GM03348 (cell line): ENCODE results near the gene TFCP2L1.
"Not testable (repeated sequence)": the region's sequence is repeated elsewhere in the genome, so short reads cannot be mapped to it uniquely, and the experiment has no call there.

Source experiments
- DNase-seq: peaks from one replicate; pipeline ENCODE4 v3.0.0; 2012; ENCODE audit warnings: low spot score

TFCP2L1 gene, protein sequence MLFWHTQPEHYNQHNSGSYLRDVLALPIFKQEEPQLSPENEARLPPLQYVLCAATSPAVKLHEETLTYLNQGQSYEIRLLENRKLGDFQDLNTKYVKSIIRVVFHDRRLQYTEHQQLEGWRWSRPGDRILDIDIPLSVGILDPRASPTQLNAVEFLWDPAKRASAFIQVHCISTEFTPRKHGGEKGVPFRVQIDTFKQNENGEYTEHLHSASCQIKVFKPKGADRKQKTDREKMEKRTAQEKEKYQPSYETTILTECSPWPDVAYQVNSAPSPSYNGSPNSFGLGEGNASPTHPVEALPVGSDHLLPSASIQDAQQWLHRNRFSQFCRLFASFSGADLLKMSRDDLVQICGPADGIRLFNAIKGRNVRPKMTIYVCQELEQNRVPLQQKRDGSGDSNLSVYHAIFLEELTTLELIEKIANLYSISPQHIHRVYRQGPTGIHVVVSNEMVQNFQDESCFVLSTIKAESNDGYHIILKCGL

DNA sequence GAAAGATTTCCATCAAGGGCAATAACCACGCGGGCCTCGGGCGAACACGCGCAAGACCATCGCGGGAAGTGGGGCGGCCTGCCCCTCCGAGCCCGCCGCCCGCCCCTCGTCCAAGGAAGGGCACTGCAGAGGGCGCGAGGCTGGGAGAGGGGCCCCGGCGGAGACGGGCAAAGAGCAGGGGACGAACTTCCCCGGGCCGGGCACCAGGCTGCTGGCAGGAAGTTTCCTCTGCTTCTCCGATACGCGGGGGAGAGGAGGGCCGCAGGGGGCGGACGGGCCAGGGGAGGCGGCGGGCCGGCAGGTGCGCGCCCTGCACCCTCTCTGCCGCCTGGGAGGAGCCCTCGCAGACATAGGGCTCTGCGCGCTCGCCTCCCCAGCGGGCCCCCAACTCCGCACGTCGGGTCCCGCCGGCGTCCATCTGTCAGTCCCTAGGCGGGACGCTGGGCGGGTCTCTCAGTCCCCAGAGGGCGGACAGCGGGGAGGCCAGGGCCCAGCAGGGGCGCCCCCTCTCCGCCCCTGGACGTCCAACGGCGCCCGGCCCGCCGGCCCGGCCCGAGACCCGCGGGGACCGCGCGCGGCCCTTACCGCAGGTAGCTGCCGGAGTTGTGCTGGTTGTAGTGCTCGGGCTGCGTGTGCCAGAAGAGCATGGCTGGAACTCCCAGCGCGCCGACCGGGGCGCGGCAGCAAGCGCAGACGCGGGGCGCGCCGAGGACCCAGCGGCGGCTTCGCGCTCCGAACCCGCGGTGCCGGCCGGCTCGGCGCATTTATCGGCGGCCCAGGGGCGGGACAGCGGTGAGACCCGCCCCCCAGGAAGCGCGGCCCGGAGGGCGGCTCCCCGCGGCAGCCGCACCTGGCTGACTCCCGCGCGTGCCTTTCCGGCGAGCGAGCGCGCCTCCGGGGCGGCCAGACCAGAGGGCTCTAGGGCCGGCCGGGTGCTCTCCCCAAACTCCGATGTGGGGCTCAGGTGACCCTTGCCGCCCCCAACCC lies at the start of gene TFCP2L1:
TSS of gene TFCP2L1 (minus strand) at position 740 of the 987 bp plus-strand sequence. CDS start at position 647, 93 bp downstream.
- no peak for DNase-seq

DNA sequence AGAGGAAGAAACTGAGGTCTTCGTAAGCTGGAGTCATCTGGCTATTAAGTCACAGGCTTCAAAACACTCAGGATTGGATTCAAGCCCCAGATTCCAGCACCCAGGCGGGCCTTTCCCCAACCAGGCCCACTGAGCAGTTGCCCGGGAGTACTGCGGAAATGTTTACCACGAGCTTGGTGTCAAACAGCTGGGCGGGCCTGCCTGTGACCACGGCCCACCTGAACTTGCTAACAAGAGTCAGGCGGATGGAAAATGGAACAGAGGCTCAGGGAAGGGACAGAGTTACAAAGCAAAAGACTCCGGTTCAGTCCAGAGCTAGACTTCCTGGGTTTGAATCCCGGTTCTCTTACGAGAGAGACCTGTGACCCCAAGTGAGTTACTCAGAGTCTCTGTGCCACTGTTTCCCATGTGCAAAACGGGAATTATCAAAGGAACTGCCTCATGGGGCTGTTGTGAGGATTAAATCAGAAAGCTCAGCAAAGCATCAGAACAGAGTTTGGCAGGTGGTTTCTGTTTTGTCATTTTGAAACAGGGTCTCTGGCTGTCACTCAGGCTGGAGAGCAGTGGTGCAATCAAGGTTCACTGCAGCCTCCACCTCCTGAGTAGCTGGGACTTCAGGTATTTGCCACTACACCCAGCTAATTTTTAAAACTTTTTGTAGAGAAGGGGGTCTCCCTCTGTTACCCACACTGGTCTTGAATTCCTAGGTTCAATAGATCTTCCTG lies 49.0 kb upstream of the TFCP2L1 start:
- DNase-seq: no peak

DNA sequence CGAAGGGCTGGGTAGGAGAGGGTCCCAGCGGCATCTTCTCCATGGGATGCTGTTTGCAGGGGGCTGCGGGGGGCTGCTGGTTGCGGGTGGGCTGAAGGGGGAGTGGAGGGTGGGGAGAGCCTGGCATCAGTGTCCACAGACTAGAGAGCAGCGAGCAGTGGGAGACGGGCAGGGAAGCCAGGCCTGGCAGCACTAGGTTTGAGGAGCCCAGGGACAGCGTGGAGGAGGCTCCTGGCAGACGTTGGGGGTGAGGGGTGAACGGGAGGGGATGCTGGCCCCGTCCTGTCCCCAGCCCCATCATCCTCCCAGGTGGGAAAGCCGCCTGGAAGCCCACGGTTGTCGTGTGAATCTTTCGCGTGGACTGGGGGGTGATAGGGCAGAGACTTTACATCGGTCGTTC lies 48.2 kb upstream of the TFCP2L1 start:
- DNase-seq: no peak

GRCh38 chr2:121331324-121331723 lies 46.3 kb upstream of the TFCP2L1 start:
- not testable (repeated sequence) for DNase-seq

- no peak for DNase-seq
Measured at GRCh38 chr2:121330921-121331320, 45.9 kb upstream of the TFCP2L1 start.

DNA sequence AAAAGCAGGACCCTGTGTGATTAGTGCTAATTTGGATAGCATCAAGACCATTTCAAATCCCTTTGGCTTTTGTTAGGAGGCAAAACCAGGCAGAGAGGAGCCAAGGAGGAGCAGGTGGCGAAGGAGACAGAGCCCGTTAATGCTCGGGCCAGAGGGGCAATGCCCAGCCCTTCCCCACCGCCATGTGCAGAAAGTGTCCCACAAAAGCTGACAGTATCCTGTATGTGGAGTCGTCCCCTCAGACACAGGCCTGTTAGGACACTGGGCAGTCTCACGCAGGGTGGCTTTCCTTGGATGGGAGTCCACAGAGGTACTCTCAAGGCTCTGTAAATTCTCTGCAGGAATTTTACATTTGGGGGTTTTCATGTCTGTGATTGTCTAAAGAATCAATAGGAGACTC lies 44.8 kb upstream of the TFCP2L1 start:
- DNase-seq: no peak

DNA sequence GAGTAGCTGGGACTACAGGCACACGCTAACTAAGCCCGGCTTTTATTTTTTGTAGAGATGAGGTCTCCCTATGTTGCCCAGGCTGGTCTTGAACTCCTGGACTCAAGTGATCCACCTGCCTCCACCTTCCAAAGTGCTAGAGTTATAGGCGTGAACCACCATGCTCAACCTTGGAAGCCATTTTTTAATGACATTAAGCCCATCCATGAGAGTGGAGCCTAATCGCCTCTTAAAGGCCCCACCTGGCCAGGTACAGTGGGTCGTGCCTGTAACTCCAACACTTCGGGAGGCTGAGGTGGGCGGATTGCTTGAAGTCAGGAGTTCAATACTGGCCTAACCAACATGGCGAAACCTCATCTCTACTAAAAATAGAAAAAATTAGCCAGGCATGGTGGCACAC lies 41.6 kb upstream of the TFCP2L1 start:
- DNase-seq: no peak

- DNase-seq: no peak
Measured at GRCh38 chr2:121324601-121325000, 39.6 kb upstream of the TFCP2L1 start.

DNA sequence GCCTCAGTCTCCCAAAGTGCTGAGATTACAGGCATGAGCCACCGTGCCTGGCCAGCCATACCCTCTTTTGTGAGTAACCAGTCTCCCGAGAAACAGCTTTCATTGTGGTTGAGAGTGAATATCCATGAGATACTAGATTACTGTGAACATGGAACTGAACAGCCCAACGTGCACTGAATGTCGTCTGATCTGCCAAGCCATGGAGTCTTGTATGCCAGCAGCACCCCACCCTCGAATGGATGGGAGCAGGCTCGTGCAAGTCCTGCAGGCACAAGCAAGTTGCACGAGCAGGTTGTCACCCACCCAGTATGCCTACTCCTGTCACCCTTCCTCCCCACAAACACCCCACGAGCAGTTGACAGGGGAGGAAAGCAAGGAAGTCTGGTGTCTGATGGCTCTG lies 36.5 kb upstream of the TFCP2L1 start:
- DNase-seq: no peak

DNA sequence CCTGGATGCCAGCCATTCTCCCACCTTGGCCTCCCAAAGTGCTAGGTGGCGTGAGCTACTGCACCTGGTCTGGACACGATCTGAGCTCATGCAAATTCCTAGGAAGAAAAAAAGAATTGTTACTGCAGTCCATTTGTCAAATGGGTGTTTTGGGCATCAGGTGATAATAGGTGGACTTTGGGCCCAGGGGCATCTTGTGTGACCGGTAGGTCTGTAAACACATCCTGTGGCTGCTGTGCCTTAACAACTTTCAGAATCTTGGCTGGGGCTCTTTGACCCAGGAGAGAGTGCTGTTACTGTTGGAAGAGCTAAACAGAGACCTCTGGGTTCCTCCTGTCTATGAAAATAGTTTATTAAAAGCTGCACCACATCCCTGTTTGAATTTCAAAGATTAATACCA lies 34.9 kb upstream of the TFCP2L1 start:
- no peak for DNase-seq

DNA sequence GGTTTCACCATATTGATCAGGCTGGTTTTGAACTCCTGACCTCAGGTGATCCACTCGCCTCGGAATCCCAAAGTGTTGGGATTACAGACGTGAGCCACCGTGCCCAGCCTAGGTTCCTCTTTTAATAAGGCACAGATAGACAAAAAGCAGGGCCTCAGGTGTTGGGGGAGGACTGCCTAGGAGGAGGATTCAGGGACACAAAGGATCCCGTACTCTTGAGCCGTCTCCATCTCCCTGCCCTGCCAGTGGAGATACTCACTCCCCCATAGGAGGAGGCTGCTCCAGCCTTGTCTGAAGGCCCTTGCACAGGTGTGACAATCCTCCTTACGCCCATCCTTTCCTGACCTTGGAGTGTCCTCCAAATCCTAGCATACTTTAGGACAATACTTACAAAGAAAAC lies 32.0 kb upstream of the TFCP2L1 start:
- DNase-seq: no peak

DNA sequence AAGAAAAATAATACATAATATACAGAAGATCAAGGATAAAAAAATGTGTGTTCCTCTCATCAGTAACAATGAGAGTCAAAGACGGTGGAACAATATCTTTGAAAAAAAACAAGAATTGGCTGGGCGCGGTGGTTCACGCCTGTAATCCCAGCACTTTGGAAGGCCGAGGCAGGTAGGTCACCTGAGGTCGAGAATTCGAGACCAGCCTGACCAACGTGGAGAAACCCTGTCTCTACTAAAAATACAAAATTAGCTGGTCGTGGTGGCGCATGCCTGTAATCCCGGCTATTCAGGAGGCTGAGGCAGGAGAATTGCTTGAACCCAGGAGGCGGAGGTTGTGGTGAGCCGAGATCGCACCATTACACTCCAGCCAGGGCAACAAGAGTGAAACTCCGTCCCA lies 28.7 kb upstream of the TFCP2L1 start:
- not testable (repeated sequence) for DNase-seq

DNA sequence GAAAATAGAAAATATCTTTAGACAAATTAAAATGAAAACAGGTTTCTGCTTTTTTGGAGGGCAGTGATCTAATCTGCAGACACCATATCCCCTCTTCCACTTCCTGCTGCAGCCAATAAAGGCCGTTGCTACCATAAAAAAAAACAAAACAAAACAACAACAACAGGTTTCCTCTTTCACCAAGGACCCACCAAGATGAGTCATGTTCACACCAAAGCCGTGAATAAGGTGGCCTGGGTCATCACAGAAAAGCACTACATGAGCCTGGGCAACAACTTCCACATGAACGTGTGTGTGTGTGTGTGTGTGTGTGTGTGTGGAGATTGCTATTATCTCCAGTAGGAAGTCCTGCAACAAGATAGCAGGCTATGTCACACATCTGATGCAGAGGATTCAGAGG lies 24.8 kb upstream of the TFCP2L1 start:
- DNase-seq: no peak

DNA sequence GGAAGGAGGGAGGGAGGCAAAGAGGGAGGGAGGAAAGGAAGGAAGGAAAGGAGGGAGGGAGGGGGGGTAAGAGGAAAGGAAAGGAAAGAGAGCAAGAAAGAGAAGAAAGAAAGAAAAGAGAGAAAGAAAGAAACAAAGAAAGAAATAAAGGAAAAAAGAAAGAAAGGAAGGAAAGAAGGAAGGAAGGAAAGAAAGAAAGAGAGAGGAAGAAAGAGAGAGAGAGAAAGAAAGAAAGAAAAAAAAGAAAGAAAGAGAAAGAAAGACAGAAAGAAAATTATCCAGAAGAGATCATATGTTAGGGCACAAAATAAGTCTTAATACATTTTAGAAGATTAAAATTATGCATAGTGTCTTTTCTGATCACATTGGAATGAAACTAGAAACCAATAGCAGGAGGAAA lies 24.3 kb upstream of the TFCP2L1 start:
- no peak for DNase-seq

GRCh38 chr2:121307048-121307447 lies 22.0 kb upstream of the TFCP2L1 start:
- no peak for DNase-seq

DNA sequence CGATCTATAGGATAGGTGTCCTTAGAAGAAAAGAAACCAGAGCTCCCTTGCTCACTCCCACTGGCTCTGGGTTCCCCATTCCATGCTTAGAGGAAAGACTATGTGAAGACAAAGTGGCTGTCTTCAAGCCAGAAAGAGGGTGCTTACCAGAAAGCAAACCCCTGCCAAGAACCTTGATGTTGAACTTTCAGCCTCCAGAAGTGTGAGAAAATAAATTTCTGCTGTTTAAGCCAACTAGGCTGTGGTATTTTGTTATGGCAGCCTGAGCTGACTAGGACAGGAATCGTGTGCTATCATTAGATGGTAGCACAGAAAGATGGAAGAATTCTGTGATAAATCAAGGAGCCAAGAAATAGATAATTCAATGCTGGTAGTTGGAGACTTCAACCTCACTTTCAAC lies 19.9 kb upstream of the TFCP2L1 start:
- no peak for DNase-seq

GRCh38 chr2:121303531-121304263 lies 18.7 kb upstream of the TFCP2L1 start:
- DNase-seq: no peak

- DNase-seq: not testable (repeated sequence)
Measured at GRCh38 chr2:121301190-121301589, 16.2 kb upstream of the TFCP2L1 start.

DNA sequence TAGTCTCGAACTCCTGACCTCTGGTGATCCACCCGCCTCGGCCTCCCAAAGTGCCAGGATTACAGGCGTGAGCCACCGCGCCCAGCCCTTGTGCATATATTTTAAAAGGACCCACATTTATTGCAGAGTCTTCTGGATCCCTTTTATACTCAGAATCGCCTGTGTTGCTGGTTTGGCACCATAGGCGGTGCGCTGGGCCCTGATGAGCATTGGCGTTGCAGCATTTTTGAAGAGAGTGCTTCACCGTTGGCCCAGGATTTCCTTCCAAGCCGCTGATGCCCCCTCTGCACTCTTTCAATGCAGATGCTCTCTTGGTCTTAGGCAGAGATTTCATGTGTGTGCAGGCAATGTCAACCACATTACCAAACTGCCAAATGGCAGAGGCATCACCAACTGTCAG lies 13.5 kb upstream of the TFCP2L1 start:
- no peak for DNase-seq

DNA sequence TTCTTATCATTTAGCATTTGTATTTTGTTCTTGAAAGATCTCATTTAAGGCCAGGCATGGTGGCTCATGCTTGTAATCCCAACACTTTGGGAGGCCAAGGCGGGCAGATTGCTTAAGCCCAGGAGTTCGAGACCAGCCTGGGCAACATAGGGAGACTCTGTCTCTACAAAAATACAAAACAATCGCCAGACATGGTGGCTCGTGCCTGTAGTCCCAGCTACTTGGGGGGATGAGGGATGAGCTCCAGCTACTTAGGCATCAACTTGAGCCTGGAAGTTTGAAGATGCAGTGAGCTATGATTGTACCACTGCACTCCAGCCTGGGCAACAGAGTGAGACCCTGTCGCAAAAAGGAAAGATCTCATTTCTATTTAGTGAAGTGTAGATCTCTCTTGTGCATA lies 12.9 kb upstream of the TFCP2L1 start:
- DNase-seq: not testable (repeated sequence)

- DNase-seq: peak; percentile 69
Measured at GRCh38 chr2:121297217-121297830, 12.3 kb upstream of the TFCP2L1 start.
